Stimulated activated naive CD4-positive, alpha-beta T cell (primary cell): ENCODE results near the gene MACF1.
"Not testable (repeated sequence)": the region's sequence is repeated elsewhere in the genome, so short reads cannot be mapped to it uniquely, and the experiment has no call there.

Experiments
- DNase-seq, 6 experiments: peaks; one replicate each; lab custom pipeline; 2025; lab: John Stamatoyannopoulos, UW

MACF1 gene

GRCh38 chr1:39418236-39418635 lies 213.7 kb downstream of the MACF1 start:
- DNase-seq = no peak

- DNase-seq = no peak
Observed at GRCh38 chr1:39420493-39420892, 216.0 kb downstream of the MACF1 start.

- no peak for DNase-seq
Observed at GRCh38 chr1:39422614-39423013, 218.1 kb downstream of the MACF1 start.

GRCh38 chr1:39425151-39425550 lies 220.7 kb downstream of the MACF1 start:
- no peak for DNase-seq

- no peak for DNase-seq
Observed at GRCh38 chr1:39425634-39426033, 221.1 kb downstream of the MACF1 start.

- DNase-seq = no peak
Observed at GRCh38 chr1:39426346-39426745, 221.9 kb downstream of the MACF1 start.

- no peak for DNase-seq
Observed at GRCh38 chr1:39427374-39427773, 222.9 kb downstream of the MACF1 start.

- DNase-seq = no peak
Observed at GRCh38 chr1:39427912-39428311, 223.4 kb downstream of the MACF1 start.

GRCh38 chr1:39431927-39432326 lies 227.4 kb downstream of the MACF1 start:
- DNase-seq = no peak

- DNase-seq = no peak
Observed at GRCh38 chr1:39434797-39435395, 230.4 kb downstream of the MACF1 start.

- no peak for DNase-seq
Observed at GRCh38 chr1:39435597-39435996, 231.1 kb downstream of the MACF1 start.

- no peak for DNase-seq
Observed at GRCh38 chr1:39436842-39437241, 232.3 kb downstream of the MACF1 start.

- DNase-seq = no peak
Observed at GRCh38 chr1:39438042-39438441, 233.5 kb downstream of the MACF1 start.

GRCh38 chr1:39440856-39441255 lies 236.4 kb downstream of the MACF1 start:
- no peak for DNase-seq

- no peak for DNase-seq
Observed at GRCh38 chr1:39441797-39442196, 237.3 kb downstream of the MACF1 start.

GRCh38 chr1:39445573-39445972 lies 241.1 kb downstream of the MACF1 start:
- no peak for DNase-seq

- no peak for DNase-seq
Observed at GRCh38 chr1:39446986-39447567, 242.6 kb downstream of the MACF1 start.

GRCh38 chr1:39450041-39450440 lies 245.5 kb downstream of the MACF1 start:
- not testable (repeated sequence) for DNase-seq

GRCh38 chr1:39450956-39451606 lies 246.6 kb downstream of the MACF1 start:
- no peak for DNase-seq

GRCh38 chr1:39452081-39452480 lies 247.6 kb downstream of the MACF1 start:
- DNase-seq = no peak

- DNase-seq = no peak
Observed at GRCh38 chr1:39452540-39452939, 248.0 kb downstream of the MACF1 start.

- DNase-seq = no peak
Observed at GRCh38 chr1:39453603-39454002, 249.1 kb downstream of the MACF1 start.

- DNase-seq = no peak
Observed at GRCh38 chr1:39458991-39459390, 254.5 kb downstream of the MACF1 start.

- DNase-seq = no peak
Observed at GRCh38 chr1:39462074-39462473, 257.6 kb downstream of the MACF1 start.
